SHP77 treated with DMSO at 0.1 percent for 48 hours (cell line): ENCODE data around the gene BLOC1S2.
"Not testable (repeated sequence)": the region's sequence is repeated elsewhere in the genome, so short reads cannot be mapped to it uniquely, and the experiment has no call there.

Source experiments
- DNase-seq: peaks from one replicate; lab custom pipeline; 2025; lab: John Stamatoyannopoulos, UW

BLOC1S2 gene

DNA sequence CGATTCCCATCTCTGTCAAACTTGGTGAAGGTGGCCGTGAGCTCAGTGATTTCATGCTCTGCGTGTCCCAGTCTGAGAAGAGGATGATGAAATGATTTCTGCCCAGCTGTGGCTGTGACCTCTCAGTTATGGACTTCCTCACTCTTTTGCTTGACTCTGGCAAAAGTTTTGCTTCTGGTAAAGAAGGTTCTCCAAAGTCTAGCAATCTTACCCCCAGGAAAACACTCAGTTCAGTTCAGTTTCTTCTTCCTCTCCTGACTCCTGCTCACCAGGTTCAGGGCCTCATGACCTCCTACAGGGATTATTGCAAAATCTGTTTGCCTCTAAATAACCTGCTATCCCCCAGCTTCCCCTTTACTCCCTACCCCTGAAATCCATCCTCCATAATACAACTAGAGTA lies 4.9 kb upstream of the BLOC1S2 start:
- no peak for DNase-seq

- DNase-seq: no peak
Observed at GRCh38 chr10:100289641-100290040, 3.2 kb upstream of the BLOC1S2 start.

GRCh38 chr10:100288196-100288595 lies 1.7 kb upstream of the BLOC1S2 start:
- DNase-seq: no peak

- DNase-seq: no peak
Observed at GRCh38 chr10:100287756-100288155, 1.3 kb upstream of the BLOC1S2 start.

- DNase-seq: not testable (repeated sequence)
Observed at GRCh38 chr10:100285326-100285725, 1.2 kb downstream of the BLOC1S2 start.

GRCh38 chr10:100282907-100283306 lies 3.6 kb downstream of the BLOC1S2 start:
- no peak for DNase-seq

DNA sequence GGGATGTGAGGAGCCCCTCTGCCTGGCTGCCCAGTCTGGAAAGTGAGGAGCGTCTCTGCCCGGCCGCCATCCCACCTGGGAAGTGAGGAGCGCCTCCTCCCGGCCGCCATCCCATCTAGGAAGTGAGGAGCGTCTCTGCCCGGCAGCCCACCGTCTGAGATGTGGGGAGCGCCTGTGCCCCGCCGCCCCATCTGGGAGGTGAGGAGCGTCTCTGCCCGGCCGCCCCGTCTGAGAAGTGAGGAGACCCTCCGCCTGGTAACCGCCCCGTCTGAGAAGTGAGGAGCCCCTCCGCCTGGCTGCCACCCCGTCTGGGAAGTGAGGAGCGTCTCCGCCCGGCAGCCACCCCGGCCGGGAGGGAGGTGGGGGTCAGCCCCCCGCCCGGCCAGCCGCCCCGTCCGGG lies 9.5 kb downstream of the BLOC1S2 start:
- DNase-seq: not testable (repeated sequence)

GRCh38 chr10:100267239-100268104 lies 19.0 kb downstream of the BLOC1S2 start, which contains the start of gene CWF19L1:
Gene CWF19L1 (minus strand): TSS chr10:100267638. CDS start chr10:100267593, 45 bp downstream.
- DNase-seq: peak; percentile 64

GRCh38 chr10:100265821-100266485 lies 20.5 kb downstream of the BLOC1S2 start:
- no peak for DNase-seq

- DNase-seq: no peak
Observed at GRCh38 chr10:100254191-100254590, 32.3 kb downstream of the BLOC1S2 start.

GRCh38 chr10:100253041-100253440 lies 33.4 kb downstream of the BLOC1S2 start:
- DNase-seq: no peak

- no peak for DNase-seq
Observed at GRCh38 chr10:100248820-100249219, 37.7 kb downstream of the BLOC1S2 start.

GRCh38 chr10:100245484-100246220 lies 40.8 kb downstream of the BLOC1S2 start:
- DNase-seq: no peak

DNA sequence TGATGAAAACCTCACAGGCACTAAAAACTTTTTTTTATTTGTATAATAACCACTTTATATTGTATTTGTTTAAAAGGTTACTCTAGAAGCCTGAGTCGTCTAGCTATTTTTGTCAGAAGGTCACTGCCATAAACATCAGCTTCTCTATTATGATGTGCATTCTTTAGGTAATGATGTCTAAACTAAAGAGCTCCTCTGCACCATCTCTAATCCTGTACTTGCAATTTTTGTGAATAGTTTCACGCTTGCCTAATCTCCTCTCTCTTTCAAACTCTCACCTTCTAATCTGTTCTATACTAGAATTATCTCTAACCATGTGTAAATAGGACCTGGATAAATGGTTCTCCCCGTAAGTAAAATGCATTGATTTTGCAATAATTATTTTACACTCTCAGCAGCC lies 46.6 kb downstream of the BLOC1S2 start:
- DNase-seq: no peak

GRCh38 chr10:100238429-100238828 lies 48.1 kb downstream of the BLOC1S2 start:
- DNase-seq: no peak

- no peak for DNase-seq
Observed at GRCh38 chr10:100232101-100232500, 54.4 kb downstream of the BLOC1S2 start.

DNA sequence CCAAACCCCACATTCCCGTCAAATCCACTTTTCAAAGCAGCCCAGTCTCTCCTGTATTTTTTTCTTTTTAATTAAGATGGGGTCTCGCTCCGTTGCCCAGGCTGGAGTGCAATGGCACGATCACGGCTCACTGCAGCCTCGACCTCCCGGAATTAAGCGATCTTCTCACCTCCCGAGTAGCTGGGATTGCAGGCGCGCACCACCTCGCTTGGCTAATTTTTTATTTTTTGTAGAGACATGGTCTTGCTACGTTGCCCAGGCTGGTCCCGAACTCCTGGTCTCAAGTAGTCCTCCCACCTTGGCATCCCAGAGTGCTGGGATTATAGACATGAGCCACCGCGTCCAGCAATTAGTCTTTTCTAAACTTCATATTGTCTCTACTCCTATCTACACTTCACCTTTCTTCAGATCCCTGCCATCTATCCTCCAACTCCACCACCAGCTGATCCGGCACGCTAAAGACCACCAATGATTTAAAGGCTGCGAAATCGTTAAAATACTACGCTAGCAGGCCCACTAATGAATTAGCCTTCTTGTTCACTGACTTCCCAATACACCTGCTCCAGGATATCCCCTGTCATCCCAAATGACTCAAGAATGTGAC lies 56.6 kb downstream of the BLOC1S2 start:
- DNase-seq: no peak

- no peak for DNase-seq
Observed at GRCh38 chr10:100223879-100224278, 62.6 kb downstream of the BLOC1S2 start.
